ENCODE data around the gene STEAP1B.
"Not testable (repeated sequence)": the region's sequence is repeated elsewhere in the genome, so short reads cannot be mapped to it uniquely, and the experiment has no call there.

STEAP1B gene

DNA sequence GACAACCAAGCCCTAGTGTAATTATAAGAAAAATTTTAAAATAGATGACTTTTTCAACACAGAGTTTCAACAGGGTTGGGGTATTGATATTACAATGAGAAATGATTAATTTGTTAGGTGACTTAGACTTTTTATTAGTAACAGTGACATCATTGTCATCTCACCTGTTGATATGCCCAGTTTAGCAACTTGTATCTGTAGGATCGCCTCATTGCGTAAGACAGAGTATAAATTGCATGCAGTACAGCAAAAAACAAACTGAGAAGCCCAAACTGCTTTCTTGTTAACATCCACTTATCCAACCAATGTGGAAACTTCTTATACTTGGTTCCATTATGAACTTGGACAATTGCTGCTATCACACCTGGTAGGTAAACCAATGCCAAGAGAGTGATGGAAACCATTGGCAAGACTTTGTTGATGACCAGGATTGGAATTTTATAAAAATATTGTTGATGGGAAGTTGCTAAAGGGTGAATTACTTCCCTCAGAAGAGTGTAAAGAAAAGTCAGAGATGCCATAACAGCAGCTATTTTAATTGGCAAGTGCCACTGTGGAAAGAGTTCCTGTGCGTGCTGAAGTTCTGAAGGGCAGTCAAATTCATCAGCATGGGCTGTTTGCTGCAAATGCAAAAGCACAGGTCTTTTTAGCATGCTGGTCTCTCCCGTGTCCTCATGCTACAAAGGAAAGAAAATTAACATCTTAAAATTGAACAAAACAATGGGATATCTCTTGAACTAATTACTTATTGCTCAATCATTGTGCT lies 6.6 kb downstream of the STEAP1B start:
- H3K9ac ChIP-seq (ENCODE audit: low read length); H3K9me3 ChIP-seq (ENCODE audit: control insufficient read depth, low read depth, low read length); H3K27ac ChIP-seq (ENCODE audit: low read length); H3K27me3 ChIP-seq (ENCODE audit: control insufficient read depth, insufficient read depth, low read length); H3K4me3 ChIP-seq (ENCODE audit: low read length); H3K4me1 ChIP-seq (ENCODE audit: control insufficient read depth, low read depth, low read length); H3K36me3 ChIP-seq (ENCODE audit: control insufficient read depth, low read depth, low read length): not testable (repeated sequence)

DNA sequence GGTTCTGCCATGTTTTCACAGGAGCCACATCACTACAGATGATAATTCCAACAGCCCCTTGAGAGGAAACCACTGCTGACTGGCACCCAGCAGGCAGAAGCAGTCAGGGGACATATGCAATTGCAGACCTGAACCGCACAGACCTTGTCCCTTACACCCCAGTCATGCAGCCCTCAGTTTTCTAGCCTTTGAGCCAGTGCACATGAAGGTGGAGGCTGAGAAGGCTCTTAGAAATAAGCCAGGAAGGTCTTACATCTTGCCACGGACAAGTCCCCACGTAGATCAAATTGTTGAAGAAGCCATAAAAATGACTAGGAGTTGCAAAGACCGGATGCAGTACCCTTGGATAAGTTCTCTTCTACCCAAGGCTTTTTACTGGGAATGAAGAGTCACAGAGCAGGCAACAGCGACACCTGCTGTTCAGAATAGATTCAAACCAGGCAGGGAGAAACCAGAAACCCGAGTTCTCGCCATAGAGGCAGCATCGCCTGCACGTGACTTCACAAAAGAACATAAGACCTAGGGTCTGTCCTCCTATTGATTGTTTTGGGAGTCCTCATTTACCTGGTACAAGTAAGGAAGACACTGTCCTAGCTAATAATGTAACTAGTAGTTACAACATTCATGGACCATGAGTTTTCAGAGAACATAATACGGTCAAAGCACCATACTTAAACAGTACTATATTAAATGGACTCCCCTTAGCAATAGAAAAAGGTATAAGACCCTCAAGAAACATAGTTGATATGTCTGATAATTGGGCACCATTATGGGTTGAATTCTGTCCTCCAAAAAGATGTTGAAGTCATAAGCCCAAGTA lies 11.1 kb downstream of the STEAP1B start:
- no peaks in the 10 kb centered on the region for H3K9me3 ChIP-seq (ENCODE audit: control insufficient read depth, low read depth, low read length)
- no peaks in the 10 kb centered on the region for H3K27me3 ChIP-seq (ENCODE audit: control insufficient read depth, insufficient read depth, low read length)
- H3K4me3 ChIP-seq (ENCODE audit: low read length) = no peak overlapping the region
- peaks cover 10% of the 10 kb centered on the region for H3K4me1 ChIP-seq (ENCODE audit: control insufficient read depth, low read depth, low read length)
- H3K36me3 ChIP-seq (ENCODE audit: control insufficient read depth, low read depth, low read length) = no peaks in the 10 kb centered on the region
- H3K9ac ChIP-seq (ENCODE audit: low read length) = no peak overlapping the region
- no peak overlapping the region for H3K27ac ChIP-seq (ENCODE audit: low read length)

DNA sequence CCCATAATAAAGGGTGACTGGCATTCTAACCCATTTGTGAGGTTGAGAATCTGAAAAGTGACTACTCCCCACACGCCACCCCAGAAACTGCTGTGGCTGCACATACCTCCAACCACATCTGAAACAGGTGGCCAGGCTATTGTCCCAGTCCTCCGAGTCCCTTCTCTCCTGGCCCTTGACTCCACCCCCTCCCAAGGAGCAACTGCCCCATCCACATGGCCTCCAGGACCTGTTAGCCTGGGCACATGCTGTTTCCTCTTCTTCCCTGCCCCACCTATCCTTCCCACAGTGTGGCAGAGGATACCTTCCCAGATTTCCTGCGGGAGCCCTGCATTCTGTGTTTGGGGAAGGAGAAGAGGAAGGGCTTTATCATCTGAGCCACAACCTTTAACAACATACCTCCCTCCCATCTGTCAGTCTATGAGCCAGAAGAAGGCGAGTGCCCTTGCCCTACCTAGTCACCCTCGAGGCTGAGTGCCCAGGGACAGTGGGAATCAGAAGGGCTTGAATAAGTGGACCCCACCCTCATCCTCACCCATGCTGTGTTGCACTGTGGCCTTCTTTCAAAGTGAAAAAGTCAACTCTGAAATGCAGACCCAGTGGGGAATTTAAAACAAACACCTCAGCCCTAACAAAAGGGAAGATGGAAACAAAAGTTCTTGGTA lies 11.9 kb downstream of the STEAP1B start:
- Histone ChIP-seq H3K27ac (ENCODE audit: low read length) (no peak overlapping the region), H3K9me3 (ENCODE audit: control insufficient read depth, low read depth, low read length) (no peaks in the 10 kb centered on the region), H3K36me3 (ENCODE audit: control insufficient read depth, low read depth, low read length) (no peaks in the 10 kb centered on the region), H3K9ac (ENCODE audit: low read length) (no peak overlapping the region), H3K4me1 (ENCODE audit: control insufficient read depth, low read depth, low read length) (peaks cover 10% of the 10 kb centered on the region), H3K4me3 (ENCODE audit: low read length) (no peak overlapping the region), H3K27me3 (ENCODE audit: control insufficient read depth, insufficient read depth, low read length) (no peaks in the 10 kb centered on the region)

DNA sequence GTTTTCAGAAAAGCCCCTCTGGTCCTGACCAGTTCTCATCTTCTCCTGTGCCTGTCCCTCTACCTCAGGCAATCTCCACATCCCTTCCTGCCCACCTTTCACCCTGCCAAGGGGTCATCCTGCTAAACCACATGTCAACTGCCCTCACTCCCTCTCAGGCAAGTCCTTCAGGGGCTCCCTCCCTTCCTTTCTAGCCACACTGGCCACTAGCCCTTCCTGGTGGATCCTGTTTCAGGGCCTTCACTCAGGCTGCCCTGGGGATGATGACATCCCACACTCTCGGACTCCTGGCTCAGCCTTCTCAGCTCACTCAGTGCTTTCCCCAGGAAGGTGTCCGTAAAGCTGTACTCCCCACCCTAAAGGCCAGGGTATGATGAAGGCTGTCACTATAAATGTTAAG lies 13.4 kb downstream of the STEAP1B start:
- no peak overlapping the region for H3K9ac ChIP-seq (ENCODE audit: low read length)
- H3K4me3 ChIP-seq (ENCODE audit: low read length) = no peak overlapping the region
- no peaks in the 10 kb centered on the region for H3K9me3 ChIP-seq (ENCODE audit: control insufficient read depth, low read depth, low read length)
- H3K27me3 ChIP-seq (ENCODE audit: control insufficient read depth, insufficient read depth, low read length) = no peaks in the 10 kb centered on the region
- no peaks in the 10 kb centered on the region for H3K36me3 ChIP-seq (ENCODE audit: control insufficient read depth, low read depth, low read length)
- peaks cover 10% of the 10 kb centered on the region for H3K4me1 ChIP-seq (ENCODE audit: control insufficient read depth, low read depth, low read length)
- no peak overlapping the region for H3K27ac ChIP-seq (ENCODE audit: low read length)

DNA sequence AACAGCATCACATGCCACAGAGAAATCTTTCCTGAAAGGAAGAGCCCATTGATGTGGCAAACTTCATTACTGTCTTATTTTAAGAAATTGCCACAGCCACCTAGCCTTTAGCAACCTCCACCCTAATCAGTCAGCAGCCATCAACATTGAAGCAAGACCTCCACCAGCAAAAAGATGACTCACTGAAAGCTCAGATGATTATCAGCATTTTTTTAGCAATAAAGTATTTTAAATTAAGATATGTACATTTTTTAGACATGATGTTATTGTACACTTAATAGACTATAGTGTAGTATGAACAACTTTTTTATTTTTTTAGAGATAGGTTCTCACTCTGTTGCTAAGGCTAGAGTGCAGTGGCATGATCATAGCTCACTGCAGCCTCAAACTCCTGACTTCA lies 14.8 kb downstream of the STEAP1B start:
- H3K27ac ChIP-seq (ENCODE audit: low read length) = no peak overlapping the region
- H3K9ac ChIP-seq (ENCODE audit: low read length) = no peak overlapping the region
- H3K4me1 ChIP-seq (ENCODE audit: control insufficient read depth, low read depth, low read length) = peaks cover 10% of the 10 kb centered on the region
- no peaks in the 10 kb centered on the region for H3K9me3 ChIP-seq (ENCODE audit: control insufficient read depth, low read depth, low read length)
- no peaks in the 10 kb centered on the region for H3K36me3 ChIP-seq (ENCODE audit: control insufficient read depth, low read depth, low read length)
- H3K27me3 ChIP-seq (ENCODE audit: control insufficient read depth, insufficient read depth, low read length) = no peaks in the 10 kb centered on the region
- no peak overlapping the region for H3K4me3 ChIP-seq (ENCODE audit: low read length)

DNA sequence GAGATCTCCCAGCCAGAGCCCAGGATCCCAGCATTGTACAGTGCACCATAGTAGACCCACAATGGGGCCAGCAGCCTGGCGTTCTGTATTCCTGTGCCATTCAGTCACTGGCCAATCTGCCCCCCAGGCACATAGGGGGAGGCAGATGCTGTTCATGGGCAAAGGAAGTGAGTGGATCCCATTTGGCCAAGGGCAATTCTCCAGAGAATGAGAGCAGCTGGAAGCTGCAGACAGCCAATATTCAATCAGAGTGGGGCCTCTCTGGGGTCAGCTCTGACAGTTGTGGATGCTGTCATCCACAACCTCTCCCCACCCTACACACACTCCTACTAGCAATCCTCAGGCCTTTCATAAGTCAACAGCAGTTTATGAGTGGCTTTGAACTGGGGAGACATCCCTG lies 17.5 kb downstream of the STEAP1B start:
- H3K9ac ChIP-seq (ENCODE audit: low read length) = no peak overlapping the region
- H3K27ac ChIP-seq (ENCODE audit: low read length) = no peak overlapping the region
- no peaks in the 10 kb centered on the region for H3K27me3 ChIP-seq (ENCODE audit: control insufficient read depth, insufficient read depth, low read length)
- H3K4me3 ChIP-seq (ENCODE audit: low read length) = no peak overlapping the region
- H3K9me3 ChIP-seq (ENCODE audit: control insufficient read depth, low read depth, low read length) = no peaks in the 10 kb centered on the region
- no peaks in the 10 kb centered on the region for H3K36me3 ChIP-seq (ENCODE audit: control insufficient read depth, low read depth, low read length)
- H3K4me1 ChIP-seq (ENCODE audit: control insufficient read depth, low read depth, low read length) = no peaks in the 10 kb centered on the region

DNA sequence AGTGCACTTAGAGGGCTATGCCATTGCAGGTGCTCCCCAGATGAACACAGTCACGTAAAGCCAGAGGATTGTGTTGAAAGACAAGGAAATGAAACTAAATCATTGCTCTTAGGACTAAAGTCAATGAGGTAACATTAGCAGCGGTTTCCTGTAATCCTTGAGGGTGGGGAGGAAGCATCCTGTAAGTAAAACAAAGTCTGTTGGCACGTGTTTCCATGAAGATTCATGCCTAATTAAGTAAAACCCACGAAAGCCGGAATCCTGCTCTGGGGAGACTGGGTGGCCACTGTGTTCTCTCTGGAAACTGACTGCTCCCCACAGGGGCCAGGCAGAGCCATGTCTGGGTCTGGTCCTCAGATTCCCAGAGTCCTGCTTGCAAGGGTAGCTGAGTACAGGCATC lies 18.3 kb downstream of the STEAP1B start:
- no peaks in the 10 kb centered on the region for H3K27me3 ChIP-seq (ENCODE audit: control insufficient read depth, insufficient read depth, low read length)
- H3K9ac ChIP-seq (ENCODE audit: low read length) = no peak overlapping the region
- H3K4me1 ChIP-seq (ENCODE audit: control insufficient read depth, low read depth, low read length) = no peaks in the 10 kb centered on the region
- no peaks in the 10 kb centered on the region for H3K36me3 ChIP-seq (ENCODE audit: control insufficient read depth, low read depth, low read length)
- no peak overlapping the region for H3K27ac ChIP-seq (ENCODE audit: low read length)
- H3K4me3 ChIP-seq (ENCODE audit: low read length) = no peak overlapping the region
- H3K9me3 ChIP-seq (ENCODE audit: control insufficient read depth, low read depth, low read length) = no peaks in the 10 kb centered on the region

DNA sequence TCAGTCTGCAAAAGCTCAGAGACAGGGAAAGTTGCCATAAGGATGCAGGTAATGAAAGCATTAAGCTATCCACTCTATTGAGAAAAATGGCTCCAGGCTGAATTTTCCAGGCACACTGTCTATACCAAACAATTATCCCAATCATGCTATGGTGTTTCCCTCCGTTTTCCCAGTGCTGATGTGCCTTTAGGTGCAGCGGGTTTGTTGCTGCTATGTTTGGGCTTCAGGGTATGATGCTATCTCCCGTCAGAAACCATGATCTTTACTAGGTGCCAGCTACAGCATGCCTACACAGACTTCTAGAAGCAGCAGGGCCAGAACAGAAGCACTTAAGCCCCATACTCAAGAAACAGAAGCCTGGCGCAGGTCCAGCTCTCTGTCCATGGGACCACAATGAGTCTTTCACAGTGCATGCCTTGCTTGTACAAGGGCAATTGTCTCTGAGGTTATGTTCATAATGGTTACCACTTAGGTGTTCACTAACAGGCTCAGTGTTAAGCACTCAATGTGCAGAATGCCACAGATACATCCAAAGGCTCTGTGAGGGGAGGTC lies 19.4 kb downstream of the STEAP1B start:
- H3K27ac ChIP-seq (ENCODE audit: low read length) = no peak overlapping the region
- no peaks in the 10 kb centered on the region for H3K27me3 ChIP-seq (ENCODE audit: control insufficient read depth, insufficient read depth, low read length)
- H3K4me1 ChIP-seq (ENCODE audit: control insufficient read depth, low read depth, low read length) = no peaks in the 10 kb centered on the region
- H3K4me3 ChIP-seq (ENCODE audit: low read length) = no peak overlapping the region
- no peak overlapping the region for H3K9ac ChIP-seq (ENCODE audit: low read length)
- H3K9me3 ChIP-seq (ENCODE audit: control insufficient read depth, low read depth, low read length) = no peaks in the 10 kb centered on the region
- H3K36me3 ChIP-seq (ENCODE audit: control insufficient read depth, low read depth, low read length) = no peaks in the 10 kb centered on the region

DNA sequence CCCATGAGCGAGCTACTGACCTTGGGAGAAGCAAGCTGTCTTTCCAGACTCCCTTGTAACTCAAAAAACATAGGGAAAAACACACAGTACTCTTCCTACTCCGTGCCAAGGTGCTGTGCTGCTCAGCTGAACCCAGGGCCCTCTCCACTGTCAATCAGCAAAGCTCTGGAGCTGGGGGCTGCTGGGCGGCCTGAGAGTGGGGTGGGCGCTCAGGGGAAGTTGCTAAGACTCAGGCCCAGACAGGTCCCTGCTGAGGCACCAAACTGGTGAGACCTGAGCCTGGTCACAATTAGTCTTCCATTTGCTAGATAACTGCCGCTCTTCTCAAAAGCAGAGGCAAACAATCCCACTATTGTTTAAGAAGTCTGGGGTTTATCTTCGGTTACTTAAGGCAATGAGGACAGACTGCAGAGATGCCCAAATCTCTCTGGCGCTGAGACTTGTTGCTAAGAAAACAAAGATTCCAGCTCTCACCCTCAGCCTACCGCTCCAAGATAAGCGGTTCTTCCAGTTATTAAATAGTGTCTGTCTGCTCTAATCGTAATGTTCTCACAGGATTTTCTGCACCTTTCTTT lies 22.0 kb downstream of the STEAP1B start:
- no peaks in the 10 kb centered on the region for H3K36me3 ChIP-seq (ENCODE audit: control insufficient read depth, low read depth, low read length)
- no peaks in the 10 kb centered on the region for H3K27me3 ChIP-seq (ENCODE audit: control insufficient read depth, insufficient read depth, low read length)
- H3K27ac ChIP-seq (ENCODE audit: low read length) = no peak overlapping the region
- H3K9me3 ChIP-seq (ENCODE audit: control insufficient read depth, low read depth, low read length) = no peaks in the 10 kb centered on the region
- no peaks in the 10 kb centered on the region for H3K4me1 ChIP-seq (ENCODE audit: control insufficient read depth, low read depth, low read length)
- H3K4me3 ChIP-seq (ENCODE audit: low read length) = no peak overlapping the region
- H3K9ac ChIP-seq (ENCODE audit: low read length) = no peak overlapping the region

DNA sequence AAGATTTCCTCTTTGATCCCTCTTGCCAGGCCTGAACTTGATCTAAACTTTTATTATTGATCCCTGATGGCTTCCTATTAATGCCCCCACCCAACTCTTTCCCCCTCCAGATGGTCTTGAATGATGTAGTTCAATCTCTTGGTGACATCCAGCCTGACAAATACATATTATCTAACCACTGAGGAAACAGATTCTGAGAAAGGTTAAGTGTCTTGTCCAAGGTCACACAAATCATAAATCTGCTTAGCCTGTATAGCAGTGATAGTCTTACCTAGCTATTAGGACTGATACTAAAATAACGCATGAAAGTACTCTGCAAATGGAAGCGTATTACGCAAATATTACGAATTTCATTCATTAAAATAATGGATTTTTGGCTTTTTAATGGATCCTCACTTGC lies 22.7 kb downstream of the STEAP1B start:
- no peaks in the 10 kb centered on the region for H3K36me3 ChIP-seq (ENCODE audit: control insufficient read depth, low read depth, low read length)

DNA sequence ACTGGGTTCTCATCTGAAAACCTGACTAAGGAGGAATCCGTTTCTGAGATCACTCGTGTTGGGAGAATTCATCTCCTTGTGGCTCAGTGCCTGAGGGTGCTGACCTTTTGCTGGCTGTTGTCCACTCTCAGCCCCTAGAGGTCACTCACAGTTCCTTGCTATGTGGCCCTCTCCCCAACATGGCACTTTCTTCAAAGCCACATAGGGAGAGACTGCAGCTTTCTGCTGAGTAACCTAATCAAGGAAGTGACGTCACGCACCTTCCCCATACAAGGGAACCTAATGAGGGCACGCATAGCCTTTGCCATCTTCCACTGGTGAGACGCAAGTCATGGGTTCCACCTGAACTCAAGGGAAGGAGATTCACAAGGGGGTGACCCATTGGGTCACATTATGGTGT lies 23.2 kb downstream of the STEAP1B start:
- Histone ChIP-seq H3K4me3 (ENCODE audit: low read length) (no peak overlapping the region), H3K27me3 (ENCODE audit: control insufficient read depth, insufficient read depth, low read length) (no peaks in the 10 kb centered on the region), H3K27ac (ENCODE audit: low read length) (no peak overlapping the region), H3K9ac (ENCODE audit: low read length) (no peak overlapping the region), H3K4me1 (ENCODE audit: control insufficient read depth, low read depth, low read length) (no peaks in the 10 kb centered on the region), H3K9me3 (ENCODE audit: control insufficient read depth, low read depth, low read length) (no peaks in the 10 kb centered on the region), H3K36me3 (ENCODE audit: control insufficient read depth, low read depth, low read length) (no peaks in the 10 kb centered on the region)

More for the DNA sequence above, 22.7 kb downstream of the STEAP1B start:
- Histone ChIP-seq H3K27ac (ENCODE audit: low read length) (no peak overlapping the region), H3K4me3 (ENCODE audit: low read length) (no peak overlapping the region), H3K4me1 (ENCODE audit: control insufficient read depth, low read depth, low read length) (no peaks in the 10 kb centered on the region), H3K9ac (ENCODE audit: low read length) (no peak overlapping the region), H3K9me3 (ENCODE audit: control insufficient read depth, low read depth, low read length) (no peaks in the 10 kb centered on the region), H3K27me3 (ENCODE audit: control insufficient read depth, insufficient read depth, low read length) (no peaks in the 10 kb centered on the region)

All from iPS-18a (cell line).